Muscle layer of duodenum (tissue), 2 donors: ENCODE results near the gene OBSCN.

Source experiments
- H3K27ac ChIP-seq: one replicate; pipeline ENCODE4 v1.7.0; 2013; ENCODE audit warnings: mild to moderate bottlenecking, low read length
- H3K27me3 ChIP-seq: one replicate; pipeline ENCODE4 v1.7.0; 2013; ENCODE audit warnings: low read depth, mild to moderate bottlenecking, control low read depth, low read length
- H3K36me3 ChIP-seq, 2 donors: one replicate each; pipeline ENCODE4 v1.7.0; 2013; ENCODE audit warnings: low read length in 2 of 2, control low read depth in 1 of 2, mild to moderate bottlenecking in 1 of 2; ENCODE audit not compliant: insufficient read depth in 2 of 2, control insufficient read depth in 1 of 2
- H3K4me1 ChIP-seq, 2 donors: one replicate each; pipeline ENCODE4 v1.7.0; 2013; ENCODE audit warnings: low read length in 2 of 2, mild to moderate bottlenecking in 2 of 2, control low read depth in 1 of 2, moderate library complexity in 1 of 2; ENCODE audit not compliant: insufficient read depth in 2 of 2, control insufficient read depth in 1 of 2
- H3K4me3 ChIP-seq, 2 donors: one replicate each; pipeline ENCODE4 v1.7.0; 2013; ENCODE audit warnings: low read length in 2 of 2, low read depth in 1 of 2, mild to moderate bottlenecking in 1 of 2
- H3K9me3 ChIP-seq, 2 donors: one replicate each; pipeline ENCODE4 v1.7.0; 2013; ENCODE audit warnings: low read length in 2 of 2, control low read depth in 1 of 2, mild to moderate bottlenecking in 1 of 2; ENCODE audit not compliant: control insufficient read depth in 1 of 2
- donor health status: healthy.

OBSCN gene

DNA sequence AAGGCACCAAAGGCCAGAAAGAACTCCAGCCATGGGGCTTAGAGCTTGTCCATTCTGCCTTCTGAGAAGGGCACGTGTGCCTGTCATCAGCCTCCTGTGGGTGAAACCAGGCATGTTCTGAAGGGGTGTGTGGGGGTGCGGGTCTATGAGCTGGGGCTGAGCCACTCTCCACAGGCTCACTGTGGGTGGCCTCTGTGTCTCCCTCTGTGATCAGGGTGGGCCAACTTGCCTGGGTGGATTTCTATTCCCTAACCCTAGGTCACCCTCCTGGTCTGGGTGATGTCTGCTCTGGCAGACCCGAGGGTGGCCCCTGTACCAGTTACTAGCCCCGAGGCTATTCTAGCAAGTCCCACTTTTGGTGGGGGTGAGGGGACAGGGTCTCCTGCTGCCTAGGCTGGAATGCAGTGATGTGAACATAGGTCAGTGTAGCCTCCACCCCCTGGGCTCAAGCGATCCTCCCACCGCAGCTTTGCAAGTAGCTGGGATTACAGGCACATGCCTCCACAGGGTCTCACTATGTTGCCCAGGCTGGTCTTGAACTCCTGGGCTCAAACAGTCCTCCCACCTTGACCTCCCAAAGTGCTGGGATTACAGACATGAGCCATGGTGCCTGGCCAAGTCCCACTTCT lies 104.4 kb downstream of the OBSCN start:
- Histone ChIP-seq H3K27ac (no peak overlapping the region), H3K27me3 (no peaks in the 10 kb centered on the region), H3K36me3 (peaks cover 0 to 5% of the 10 kb centered on the region in 2 donors), H3K4me3 (peak overlapping the region in 1 of 2 donors; percentile 22), H3K4me1 (no peaks in the 10 kb centered on the region), H3K9me3 (peaks cover 8 to 19% of the 10 kb centered on the region in 2 donors)

DNA sequence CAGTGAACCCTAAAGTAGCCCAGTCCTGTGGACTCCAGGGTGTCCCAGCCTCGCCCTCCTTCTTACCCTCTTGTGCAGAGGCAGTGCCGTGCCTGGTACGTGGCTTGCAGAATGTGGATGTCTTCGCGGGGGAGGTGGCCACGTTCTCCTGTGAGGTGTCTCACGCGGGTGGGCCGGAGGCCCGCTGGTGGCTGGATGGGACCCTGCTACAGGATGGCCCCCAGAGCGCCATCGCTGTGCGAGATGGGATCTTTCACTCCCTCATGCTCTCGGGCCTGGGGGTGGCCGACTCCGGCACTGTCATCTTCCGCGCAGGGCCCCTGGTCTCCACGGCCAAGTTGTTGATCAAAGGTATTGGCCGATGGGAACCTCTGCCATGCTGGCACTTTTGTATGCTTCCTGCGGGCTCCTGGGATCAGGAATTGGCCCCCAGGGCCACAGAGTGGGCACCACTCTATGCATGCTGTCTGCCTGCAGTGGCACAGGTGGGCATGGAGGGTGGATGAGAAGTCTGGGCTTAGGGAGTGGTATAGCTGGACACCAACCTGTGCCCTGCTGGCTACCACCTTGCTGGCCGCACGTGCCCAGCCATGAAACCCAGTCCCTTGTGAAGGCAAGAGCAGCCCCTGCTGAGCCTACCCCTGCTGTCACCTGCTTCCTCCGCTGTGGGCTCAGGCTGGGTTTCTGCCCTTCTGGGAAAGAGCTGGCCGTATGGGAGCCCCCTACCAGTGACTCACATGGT lies 105.9 kb downstream of the OBSCN start:
- H3K4me1 ChIP-seq = no peaks in the 10 kb centered on the region
- no peak overlapping the region for H3K4me3 ChIP-seq
- peaks cover 0 to 5% of the 10 kb centered on the region in 2 donors for H3K36me3 ChIP-seq
- peaks cover 8 to 19% of the 10 kb centered on the region in 2 donors for H3K9me3 ChIP-seq
- H3K27ac ChIP-seq = no peak overlapping the region
- no peaks in the 10 kb centered on the region for H3K27me3 ChIP-seq

- H3K27ac ChIP-seq = no peak overlapping the region
These were observed 106.4 kb downstream of the OBSCN start for GRCh38 chr1:228314315-228314657.

DNA sequence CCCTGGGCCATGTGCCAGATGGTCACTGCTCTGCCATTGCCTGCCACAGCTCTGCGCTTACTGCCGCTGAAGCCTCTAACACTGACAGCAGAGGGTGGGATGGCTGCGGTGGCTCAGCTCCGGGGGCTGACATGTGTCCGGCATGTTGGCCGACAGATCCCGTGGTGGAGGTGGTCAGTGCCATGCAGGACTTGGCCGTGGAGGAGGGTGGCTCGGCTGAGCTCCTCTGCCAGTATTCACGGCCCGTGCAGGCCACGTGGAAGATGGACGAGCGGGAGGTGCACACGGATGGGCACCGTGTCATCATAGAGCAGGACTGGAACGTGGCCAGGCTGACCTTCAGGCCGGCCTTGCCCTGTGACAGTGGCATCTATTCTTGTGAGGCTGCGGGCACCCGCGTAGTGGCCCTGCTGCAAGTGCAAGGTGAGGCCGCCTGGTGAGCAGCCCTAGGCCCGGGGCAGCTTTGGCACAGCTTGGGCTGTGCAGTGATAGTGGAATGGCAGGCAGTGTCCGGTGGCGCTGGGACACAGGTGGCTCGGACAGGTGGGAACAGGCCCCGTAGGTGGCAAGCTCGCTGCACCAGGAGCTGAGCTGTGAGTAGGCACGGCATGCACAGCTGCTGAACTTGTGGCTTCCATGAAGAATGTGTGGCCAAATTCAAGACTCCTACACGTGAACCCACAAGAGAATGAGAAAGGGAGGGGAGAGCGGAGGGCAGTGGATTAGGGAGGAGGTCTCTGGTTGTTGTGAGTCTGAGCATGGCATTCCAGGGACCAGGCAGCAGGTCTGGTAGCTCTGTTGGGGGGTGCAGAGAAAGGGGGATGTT lies 107.0 kb downstream of the OBSCN start:
- no peak overlapping the region for H3K27ac ChIP-seq
- H3K36me3 ChIP-seq = peaks cover 0 to 15% of the 10 kb centered on the region in 2 donors
- H3K4me1 ChIP-seq = no peaks in the 10 kb centered on the region
- H3K27me3 ChIP-seq = no peaks in the 10 kb centered on the region
- peaks cover 8 to 25% of the 10 kb centered on the region in 2 donors for H3K9me3 ChIP-seq
- no peak overlapping the region for H3K4me3 ChIP-seq

More at GRCh38 chr1:228314315-228314657, 106.4 kb downstream of the OBSCN start:
- H3K9me3 ChIP-seq = peaks cover 8 to 22% of the 10 kb centered on the region in 2 donors
- H3K4me3 ChIP-seq = no peak overlapping the region
- H3K4me1 ChIP-seq = no peaks in the 10 kb centered on the region
- H3K36me3 ChIP-seq = peaks cover 0 to 10% of the 10 kb centered on the region in 2 donors
- H3K27me3 ChIP-seq = no peaks in the 10 kb centered on the region

GRCh38 chr1:228315484-228315944 lies 107.7 kb downstream of the OBSCN start:
- no peaks in the 10 kb centered on the region for H3K27me3 ChIP-seq
- no peak overlapping the region for H3K27ac ChIP-seq
- no peaks in the 10 kb centered on the region for H3K4me1 ChIP-seq
- H3K9me3 ChIP-seq = peaks cover 8 to 25% of the 10 kb centered on the region in 2 donors
- peaks cover 0 to 22% of the 10 kb centered on the region in 2 donors for H3K36me3 ChIP-seq
- no peak overlapping the region for H3K4me3 ChIP-seq

DNA sequence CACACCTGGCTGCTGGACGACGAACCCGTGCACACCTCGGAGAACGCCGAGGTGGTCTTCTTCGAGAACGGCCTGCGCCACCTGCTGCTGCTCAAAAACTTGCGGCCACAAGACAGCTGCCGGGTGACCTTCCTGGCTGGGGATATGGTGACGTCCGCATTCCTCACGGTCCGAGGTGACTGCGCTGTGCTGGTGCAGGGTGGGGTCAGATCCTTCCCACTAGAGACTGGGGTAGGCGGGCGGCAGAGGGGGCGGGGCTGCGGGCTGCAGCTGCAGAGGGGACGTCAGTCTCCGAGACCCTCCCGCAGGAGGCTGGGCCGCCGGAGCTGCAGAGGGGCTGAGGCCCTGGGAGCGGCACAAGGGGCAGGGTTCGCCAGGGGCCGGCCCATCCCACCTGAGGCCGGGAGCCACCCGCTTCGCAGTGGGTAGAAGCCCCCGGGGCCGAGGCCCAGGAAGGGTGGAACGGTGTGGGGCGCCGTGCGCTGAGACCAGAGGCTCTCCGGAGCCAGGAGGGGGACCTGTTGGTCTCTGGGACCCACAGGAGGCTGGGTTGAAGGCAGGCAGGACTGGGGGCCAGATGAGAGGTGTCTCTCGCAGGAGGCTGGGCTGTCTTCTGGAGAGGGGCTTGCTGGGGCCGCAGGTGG lies 108.2 kb downstream of the OBSCN start:
- H3K9me3 ChIP-seq = peaks cover 8 to 25% of the 10 kb centered on the region in 2 donors
- H3K4me3 ChIP-seq = no peak overlapping the region
- H3K4me1 ChIP-seq = no peaks in the 10 kb centered on the region
- H3K27me3 ChIP-seq = no peaks in the 10 kb centered on the region
- no peak overlapping the region for H3K27ac ChIP-seq
- peaks cover 0 to 25% of the 10 kb centered on the region in 2 donors for H3K36me3 ChIP-seq

DNA sequence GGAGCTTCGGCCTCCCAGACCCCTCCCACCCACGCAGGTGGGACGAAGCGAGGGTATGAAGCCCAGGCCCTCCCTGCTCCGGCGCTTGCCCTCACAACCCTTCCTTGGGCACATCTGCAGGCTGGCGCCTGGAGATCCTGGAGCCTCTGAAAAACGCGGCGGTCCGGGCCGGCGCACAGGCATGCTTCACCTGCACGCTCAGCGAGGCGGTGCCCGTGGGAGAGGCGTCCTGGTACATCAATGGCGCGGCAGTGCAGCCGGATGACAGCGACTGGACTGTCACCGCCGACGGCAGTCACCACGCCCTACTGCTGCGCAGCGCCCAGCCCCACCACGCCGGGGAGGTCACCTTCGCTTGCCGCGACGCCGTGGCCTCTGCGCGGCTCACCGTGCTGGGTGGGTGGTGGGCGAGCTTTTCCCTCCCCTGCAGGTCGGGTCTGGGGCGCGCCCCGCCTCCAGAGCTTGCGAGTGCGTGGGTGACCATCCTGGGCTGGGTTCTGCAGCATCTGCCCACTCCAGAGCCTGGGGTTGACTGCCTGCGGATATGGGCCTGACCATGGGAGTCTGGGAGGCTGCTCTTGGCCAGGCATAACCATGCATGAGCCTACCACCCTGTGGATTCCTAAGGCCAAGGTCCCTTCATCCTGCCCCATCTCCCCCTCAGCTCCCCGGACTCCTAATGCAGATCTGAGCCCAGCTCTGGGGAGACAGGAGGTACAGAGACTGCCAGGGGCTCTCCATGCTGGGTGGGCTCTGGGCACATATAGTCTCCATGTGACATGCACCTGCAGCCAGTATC lies 108.9 kb downstream of the OBSCN start:
- peaks cover 5 to 23% of the 10 kb centered on the region in 2 donors for H3K9me3 ChIP-seq
- no peak overlapping the region for H3K4me3 ChIP-seq
- no peak overlapping the region for H3K27ac ChIP-seq
- no peaks in the 10 kb centered on the region for H3K27me3 ChIP-seq
- H3K4me1 ChIP-seq = no peaks in the 10 kb centered on the region
- H3K36me3 ChIP-seq = peaks cover 0 to 25% of the 10 kb centered on the region in 2 donors

DNA sequence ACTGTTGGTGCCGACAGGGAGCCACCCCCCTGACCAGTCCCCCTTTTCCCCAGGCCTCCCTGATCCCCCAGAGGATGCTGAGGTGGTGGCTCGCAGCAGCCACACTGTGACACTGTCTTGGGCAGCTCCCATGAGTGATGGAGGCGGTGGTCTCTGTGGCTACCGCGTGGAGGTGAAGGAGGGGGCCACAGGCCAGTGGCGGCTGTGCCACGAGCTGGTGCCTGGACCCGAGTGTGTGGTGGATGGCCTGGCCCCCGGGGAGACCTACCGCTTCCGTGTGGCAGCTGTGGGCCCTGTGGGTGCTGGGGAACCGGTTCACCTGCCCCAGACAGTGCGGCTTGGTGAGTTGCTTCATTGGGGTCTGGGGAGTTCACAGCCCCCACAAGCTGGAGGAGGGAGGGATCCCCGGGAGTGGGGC lies 109.6 kb downstream of the OBSCN start:
- no peak overlapping the region for H3K4me3 ChIP-seq
- H3K9me3 ChIP-seq = peaks cover 0 to 18% of the 10 kb centered on the region in 2 donors
- H3K36me3 ChIP-seq = peaks cover 0 to 22% of the 10 kb centered on the region in 2 donors
- H3K27ac ChIP-seq = no peak overlapping the region
- no peaks in the 10 kb centered on the region for H3K4me1 ChIP-seq
- H3K27me3 ChIP-seq = no peaks in the 10 kb centered on the region

DNA sequence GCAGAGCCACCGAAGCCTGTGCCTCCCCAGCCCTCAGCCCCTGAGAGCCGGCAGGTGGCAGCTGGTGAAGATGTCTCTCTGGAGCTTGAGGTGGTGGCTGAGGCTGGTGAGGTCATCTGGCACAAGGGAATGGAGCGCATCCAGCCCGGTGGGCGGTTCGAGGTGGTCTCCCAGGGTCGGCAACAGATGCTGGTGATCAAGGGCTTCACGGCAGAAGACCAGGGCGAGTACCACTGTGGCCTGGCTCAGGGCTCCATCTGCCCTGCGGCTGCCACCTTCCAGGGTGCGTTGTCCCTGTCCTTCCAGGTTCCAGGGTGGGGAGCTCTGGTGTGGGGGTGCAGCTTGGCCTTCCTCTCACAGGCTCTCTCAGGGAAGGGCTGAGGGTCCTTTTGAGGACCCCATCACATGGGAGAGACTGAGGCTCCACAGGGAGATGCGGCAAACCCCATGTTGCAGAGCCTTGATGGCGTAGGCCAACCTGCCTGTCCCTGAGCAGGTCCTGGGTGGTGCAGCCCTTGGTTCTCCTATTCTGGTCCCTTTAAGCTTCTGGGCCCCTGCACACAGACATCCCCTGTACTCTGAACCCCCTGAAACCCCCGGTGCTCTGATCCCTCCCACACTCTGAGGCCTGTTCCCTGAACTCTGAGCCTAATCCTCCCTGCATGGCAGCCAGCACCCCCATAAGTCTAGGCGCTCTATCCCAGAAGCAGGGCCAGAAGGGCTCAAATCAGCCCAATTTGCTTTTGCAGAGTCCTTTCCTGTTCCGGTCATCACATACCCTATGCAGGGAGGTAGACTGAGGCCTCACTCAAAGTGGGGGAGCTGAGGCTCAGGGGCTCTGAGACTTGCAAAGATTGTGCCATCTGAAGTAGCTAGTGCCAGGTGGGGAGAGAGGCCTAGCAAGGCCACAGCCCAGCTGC lies 110.3 kb downstream of the OBSCN start:
- no peaks in the 10 kb centered on the region for H3K4me1 ChIP-seq
- H3K27ac ChIP-seq = no peak overlapping the region
- peaks cover 0 to 21% of the 10 kb centered on the region in 2 donors for H3K36me3 ChIP-seq
- H3K4me3 ChIP-seq = no peak overlapping the region
- peaks cover 0 to 11% of the 10 kb centered on the region in 2 donors for H3K9me3 ChIP-seq
- H3K27me3 ChIP-seq = no peaks in the 10 kb centered on the region
